Colon (tissue), 2 donors: ENCODE measurements around the gene GLCE.

Experiments
- FAIRE-seq: peaks from 2 replicates; lab custom pipeline; 2012; peaks lifted over from hg19 to GRCh38; lab: Jason Lieb, UNC
- donor health status: control.
- donor health status: control.

The GLCE gene

DNA sequence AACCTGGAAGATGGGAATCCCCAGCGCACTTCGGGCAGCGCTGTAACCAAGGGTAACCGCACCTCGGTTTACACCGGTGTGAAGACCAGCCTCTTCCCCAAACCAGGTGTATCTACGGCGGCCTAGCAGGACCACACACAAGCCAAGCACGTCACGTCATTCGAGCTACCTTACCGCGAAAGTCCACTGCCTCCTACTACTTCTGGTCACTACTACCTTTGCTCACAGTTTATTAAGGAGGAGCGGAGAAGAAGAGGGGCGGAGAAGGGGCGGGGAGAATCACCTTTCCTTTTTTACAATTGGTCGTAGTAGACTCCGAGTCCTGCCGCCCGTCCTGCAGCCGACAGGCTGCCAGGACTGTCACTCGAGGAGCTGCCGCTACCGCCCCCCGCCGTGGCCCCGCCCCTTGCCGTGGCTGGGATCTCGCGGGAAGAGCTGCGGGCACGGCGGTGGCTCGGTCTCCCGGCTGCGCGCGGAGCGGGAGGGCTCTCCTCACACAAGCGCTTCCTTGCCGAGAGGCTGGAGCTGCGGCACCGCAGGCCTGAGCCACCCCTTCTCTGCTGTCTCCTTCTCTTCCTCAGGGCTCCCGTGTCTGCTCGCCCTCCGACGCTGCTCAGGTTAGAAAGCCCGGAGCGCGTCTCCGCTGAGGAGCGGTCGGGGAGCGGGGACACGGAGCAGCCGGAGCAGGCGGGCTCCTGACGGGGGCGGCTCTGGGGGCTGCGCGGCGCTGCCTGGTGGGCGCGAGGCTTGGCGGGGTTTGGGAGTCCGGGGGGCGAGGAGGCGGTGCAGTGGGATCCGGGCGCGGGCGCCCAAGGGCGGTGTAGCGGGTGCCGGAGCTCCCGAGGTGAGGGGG lies at the start of gene GLCE:
TSS of gene GLCE (plus strand) at position 495 of the 853 bp plus-strand sequence. CDS start 95,172 bp downstream, outside the sequence.
- FAIRE-seq = no peak

DNA sequence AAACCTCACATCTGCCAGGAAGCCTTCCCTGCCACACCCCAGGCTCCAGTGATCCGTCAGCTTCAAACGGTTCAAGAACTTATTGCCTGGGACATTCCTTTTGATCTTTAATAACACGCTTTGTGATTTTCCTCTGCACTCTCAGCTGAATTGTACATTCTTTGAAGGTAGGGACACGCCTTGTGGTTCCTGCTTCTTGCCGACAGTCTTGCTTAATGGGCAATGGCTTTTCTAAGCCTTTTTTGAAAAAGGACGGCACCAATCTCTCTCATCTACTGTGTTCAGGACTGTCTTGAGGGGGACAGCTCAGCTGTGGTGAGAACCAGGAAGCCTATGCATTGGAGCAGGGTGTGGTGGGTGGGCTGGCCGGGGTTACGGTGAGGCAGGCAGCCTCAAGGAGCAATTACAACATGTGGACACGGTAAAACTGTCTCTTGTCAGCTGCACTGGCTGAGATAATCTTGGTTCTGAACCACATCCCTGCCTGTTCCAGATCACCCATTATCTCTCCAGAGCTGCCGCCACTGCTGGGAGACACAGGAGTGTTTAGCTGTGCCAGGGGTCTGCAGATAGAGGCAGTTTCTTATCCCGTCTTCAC lies 46.0 kb upstream of the GLCE start:
- no peak for FAIRE-seq

DNA sequence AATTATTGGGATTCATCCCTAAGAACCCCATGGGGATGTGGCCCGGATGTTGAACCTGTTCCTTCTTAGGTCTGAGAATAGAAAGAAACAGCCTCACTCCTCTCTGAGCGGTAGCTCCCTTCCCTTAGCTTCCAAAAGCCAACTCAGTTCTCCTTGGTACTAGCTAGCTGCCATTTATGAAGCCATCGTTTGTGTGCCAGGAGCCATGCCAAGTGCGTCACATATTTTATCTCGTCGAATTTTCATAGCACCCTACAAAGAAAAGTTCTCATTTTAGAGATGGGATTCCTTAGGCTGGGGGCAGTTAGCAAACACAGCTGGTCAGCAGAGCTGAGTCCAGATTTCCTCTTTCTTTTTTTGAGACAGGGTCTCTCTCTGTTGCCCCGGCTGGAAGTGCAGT lies 45.4 kb upstream of the GLCE start:
- no peak for FAIRE-seq

DNA sequence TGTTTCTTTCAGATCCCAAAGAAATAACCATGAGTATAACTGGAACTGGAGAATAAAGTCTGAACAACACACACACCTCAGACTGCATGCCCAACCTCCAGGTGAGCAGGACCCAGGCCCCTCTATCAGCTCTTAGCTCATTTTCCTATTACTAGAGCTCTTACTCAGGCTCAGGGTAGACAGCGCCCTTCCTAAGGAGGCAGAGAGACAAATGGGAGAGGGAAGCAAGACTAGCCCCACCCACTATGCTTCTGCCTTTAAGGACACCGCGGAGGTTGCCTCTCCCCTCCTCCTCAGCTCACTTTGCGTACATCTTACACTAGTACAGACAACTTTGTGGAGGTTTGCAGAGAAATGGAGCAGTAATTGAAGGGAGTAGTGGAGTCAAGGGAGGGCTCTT lies 44.0 kb upstream of the GLCE start:
- FAIRE-seq = no peak

DNA sequence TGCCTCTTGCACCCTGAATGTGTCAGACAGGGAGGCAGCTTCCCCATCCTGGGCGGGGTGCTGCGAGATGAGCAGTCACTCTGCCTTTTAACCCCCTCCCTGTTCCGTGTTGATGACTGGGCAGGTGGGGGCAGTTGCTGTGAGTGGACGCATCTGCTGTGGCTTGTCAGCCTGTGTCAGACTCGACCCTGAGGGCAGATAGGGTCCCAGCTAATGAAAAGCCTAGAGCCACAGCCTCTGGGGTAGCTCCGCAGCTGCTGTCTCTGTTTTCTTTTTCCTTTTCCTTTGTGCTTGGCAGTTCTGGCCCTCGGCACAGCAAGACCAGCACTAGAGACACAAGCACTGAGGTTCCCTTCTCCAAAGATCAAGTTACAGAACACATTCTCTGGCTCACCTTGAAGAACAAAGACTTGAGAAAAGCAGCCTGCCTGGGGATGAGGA lies 43.0 kb upstream of the GLCE start:
- FAIRE-seq = no peak

DNA sequence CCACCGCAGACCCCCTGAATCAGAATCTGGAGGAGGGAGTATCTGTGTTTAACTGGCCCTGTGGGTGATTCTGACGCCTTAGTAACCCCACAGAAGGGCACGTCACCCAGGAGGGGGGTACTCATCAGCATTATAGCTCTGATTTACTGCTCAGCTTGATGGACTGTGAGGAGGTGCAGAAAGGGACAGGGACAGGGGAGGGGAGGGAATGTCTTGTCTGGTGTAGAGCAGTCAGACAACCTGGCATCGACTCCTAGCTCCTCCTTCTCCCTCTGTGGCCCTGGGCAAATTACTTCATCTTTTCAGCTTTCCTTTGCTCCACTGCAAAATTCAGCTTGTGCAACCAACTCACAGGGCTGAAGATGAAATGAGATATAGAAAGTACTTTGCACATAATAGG lies 42.3 kb upstream of the GLCE start:
- FAIRE-seq = no peak

GRCh38 chr15:69119001-69119400 lies 41.4 kb upstream of the GLCE start:
- FAIRE-seq = no peak

DNA sequence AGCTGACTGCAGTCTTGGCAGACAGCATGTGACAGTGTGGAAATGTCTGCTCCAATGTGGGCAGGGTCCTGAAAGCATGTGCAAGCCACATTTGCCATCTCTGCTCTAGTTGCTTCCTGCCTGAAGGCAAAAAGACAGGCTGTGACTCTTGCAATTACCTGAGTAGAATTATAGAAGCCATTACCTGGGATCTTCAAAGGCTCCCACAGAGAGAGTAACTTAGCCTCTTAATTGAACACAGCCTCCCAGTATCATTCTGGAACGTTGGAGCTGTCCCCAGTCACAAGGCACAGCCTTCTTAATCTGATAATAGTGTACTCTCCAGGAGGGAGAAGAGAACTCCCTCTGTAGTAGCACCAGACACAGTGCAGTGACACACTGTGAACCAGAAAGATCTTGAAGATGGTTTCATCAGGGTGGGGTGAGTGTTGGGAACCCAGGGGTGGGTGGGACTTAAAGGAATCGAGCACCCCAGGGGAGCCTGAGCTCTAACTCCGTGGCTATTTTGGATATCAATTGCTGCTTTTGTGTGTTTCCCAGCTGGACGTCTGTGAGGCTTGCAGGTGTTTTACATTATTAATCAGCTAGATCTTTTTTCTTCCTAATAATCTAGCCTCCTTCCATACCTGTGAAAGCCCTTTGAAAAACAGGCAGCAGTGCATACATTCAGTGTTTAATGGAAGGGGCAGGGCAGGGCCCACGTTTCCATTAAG lies 40.6 kb upstream of the GLCE start:
- no peak for FAIRE-seq

GRCh38 chr15:69120732-69121131 lies 39.7 kb upstream of the GLCE start:
- FAIRE-seq = no peak

GRCh38 chr15:69121198-69121828 lies 39.1 kb upstream of the GLCE start:
- no peak for FAIRE-seq

DNA sequence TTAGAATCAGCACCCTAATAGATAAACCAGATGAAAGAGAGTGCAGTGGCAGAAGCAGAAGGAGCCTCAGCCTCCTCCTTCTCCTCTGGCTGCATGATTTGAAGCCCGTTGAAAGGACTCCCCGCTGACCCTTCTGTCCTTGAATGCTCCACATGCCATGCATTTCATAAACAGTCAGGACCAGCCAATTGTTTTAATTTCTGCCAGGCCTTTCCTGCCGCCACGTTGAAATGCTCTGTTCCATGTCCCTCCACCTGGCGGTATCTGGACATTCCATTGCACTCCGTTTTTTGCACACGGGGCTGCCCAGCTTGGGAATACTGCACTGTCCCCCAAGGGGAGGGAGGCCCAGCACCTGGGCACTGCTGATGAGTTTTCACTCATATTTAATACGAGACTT lies 35.2 kb upstream of the GLCE start:
- no peak for FAIRE-seq

DNA sequence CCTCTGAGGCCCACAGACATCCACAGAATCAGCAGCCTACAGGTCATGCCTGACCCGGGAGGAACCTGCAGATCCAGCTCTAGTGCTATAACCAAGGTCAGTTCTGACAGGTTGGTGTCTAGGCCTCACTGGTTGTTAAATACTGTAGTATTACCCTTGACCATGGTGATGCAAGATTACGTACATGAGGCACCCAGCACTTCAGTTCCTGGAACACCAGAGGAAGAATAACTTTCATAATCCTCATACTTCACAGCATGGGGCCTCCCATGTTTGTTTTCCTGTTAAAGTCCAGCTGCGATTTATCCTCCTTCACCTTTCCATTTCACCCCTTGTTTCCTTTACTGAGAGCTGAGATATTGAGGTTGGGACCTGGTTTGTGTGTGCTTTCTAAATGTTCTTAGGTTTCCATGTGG lies 34.4 kb upstream of the GLCE start:
- no peak for FAIRE-seq

DNA sequence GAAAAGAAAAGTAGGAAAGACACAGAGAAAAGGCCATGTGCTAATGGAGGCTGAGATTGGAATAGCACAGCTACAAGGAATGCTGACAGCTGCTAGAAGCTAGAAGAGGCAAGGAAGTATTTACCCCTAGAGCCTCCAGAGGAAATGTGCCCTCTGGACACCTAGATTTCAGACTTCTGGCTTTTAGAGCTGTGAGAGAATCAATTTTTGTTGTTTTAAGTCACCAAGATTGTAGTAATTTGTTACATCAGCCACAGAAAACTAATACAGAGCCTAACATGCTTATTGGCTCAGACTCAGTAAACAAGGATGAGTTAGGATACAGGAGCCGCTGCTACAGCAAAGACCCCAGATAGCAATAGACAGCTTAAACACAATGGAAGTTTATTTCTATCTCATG lies 33.1 kb upstream of the GLCE start:
- FAIRE-seq = no peak

DNA sequence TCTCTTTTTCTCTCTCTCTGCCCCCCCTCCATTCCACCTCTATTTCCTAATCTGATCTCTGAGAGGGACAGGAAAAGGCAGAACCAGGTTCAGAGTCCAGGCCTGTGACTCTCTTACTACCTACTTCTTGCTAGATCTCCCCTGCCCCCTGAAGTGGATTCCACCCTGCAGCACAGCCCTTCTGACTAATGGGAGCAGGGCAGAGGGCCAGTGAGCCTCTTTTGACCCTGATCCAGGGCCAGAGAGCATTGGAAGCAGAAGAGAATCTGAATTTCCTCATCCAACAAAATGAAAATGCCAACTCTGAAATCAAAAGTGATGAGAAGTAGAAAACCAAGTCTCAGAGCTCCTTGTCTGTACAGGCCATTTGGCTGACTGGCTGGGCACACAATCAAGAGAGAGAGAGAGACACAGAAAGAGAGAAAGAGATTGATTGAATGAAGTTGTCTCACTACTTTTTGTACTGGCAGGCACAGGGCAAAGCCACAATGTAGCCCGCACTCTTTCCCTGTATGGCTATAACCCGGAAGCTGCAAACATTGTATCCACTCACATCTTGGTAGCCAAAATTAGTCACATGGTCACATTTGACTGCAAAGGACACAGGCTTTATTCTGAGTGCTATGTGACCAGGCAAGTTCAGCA lies 31.6 kb upstream of the GLCE start:
- FAIRE-seq = no peak

GRCh38 chr15:69131362-69132220 lies 28.8 kb upstream of the GLCE start:
- FAIRE-seq = no peak

GRCh38 chr15:69132430-69132829 lies 28.0 kb upstream of the GLCE start:
- FAIRE-seq = no peak

DNA sequence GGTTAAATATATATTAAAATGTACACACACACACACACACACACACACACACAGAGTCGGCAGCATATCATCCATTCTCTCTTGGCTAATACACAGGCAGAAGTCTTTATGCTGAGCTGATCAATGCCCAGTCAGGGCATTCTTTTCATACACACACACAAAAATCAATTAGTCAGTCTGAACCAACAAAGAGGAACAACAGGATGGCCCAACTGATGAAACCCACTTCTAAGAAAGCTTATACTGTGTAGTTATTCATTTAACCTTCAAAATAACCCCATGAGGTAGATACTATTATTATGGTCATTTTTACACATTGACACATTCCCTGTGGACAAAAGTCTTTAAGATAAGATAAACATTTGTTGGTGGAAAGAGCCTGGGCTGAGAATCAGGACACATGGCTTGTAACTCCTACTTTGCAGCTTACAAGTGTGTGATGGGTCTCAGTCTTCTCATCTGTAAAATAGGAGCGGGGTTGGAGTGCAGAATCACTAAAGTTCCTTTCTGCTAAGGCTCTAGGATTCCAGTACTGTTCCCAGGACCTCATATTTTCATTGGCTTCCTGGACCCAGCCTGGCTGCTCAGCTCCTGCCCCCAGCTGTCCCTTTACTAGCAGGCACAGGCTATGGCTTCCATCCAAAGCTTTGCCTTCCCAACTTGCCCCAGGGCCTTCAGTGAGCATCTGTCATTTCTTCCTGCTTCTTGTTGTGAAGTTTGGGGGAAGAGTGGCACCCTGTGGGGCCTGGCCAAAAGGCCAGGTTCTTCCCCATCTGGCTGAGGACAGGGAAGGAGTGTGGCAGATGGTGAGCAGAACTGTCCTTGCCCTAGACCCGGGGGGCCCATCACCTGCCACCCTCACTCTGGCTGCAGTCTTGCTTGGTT lies 27.2 kb upstream of the GLCE start:
- no peak for FAIRE-seq

DNA sequence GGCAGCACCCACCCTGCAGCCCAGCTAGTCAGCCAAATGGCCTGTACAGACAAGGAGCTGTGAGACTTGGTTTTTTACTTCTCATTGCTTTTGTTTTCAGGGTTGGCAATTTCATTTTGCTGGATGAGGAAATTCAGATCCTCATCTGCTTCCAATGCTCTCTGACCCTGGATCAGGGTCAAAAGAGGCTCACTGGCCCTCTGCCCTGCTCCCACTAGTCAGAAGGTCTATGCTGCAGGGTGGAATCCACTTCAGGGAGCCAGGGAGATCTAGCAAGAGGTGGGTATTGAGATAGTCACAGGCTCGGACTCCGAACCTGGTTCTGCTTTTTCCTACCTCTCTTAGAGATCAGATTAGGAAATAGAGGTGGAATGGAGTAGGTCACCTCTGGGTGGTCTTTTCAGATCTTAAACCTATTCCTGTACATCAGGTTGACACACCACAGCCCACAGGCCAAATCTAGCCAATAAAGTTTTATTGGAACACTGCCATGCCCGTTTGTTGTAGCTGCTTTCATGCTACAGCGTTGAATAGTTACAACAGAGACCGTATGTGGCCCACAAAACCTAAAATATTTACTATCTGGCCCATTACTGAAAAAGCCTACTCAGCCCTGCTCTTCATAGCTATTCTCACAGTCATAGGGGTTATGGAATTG lies 26.4 kb upstream of the GLCE start:
- FAIRE-seq = no peak

DNA sequence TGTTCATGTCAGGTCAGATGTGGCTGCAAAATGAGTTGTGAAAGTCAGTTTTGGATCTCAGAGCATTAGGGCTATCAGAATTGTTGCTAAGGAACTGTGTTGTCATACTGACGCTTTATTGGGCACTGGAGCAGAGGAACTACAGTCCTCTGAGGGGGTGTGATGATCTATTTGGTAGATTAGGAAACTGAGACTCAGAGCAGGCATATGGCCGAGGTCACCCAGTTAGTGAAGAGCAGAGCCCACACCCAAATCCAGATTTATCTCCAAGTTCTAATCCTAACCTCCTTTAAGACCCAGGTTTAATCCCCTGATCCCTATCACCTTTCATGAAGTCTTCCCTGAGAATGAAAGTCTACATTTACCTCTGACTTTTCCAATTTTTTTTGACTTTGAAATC lies 25.6 kb upstream of the GLCE start:
- no peak for FAIRE-seq

- FAIRE-seq = no peak
Measured at GRCh38 chr15:69135499-69135898, 24.9 kb upstream of the GLCE start.
